Spleen (tissue), 11 donors: ENCODE measurements around the gene MAPK4. TPM values are rescaled to one million over a fixed set of nuclear protein-coding genes. Genes with fewer than 3 reads are reported as not detected.
A peak's percentile ranks its signal among the peaks of the same experiment; 100 is the strongest.
"Not testable (repeated sequence)": the region's sequence is repeated elsewhere in the genome, so short reads cannot be mapped to it uniquely, and the experiment has no call there.

ENCODE experiments used
- DNase-seq: peaks from one replicate; pipeline ENCODE4 v3.0.0-alpha.2; 2020
- H3K27ac ChIP-seq, 8 donors: fragments of 200-600 bp; sonication (generic) in 7 of 8; 1 replicate in 4 of 8; 2 replicates in 4 of 8; pipeline versions ENCODE4 v1.5.0 to v1.8.0; 2016 to 2021; ENCODE audit warnings: inconsistent platforms in 4 of 8, mild to moderate bottlenecking in 4 of 8, moderate library complexity in 1 of 8
- H3K27me3 ChIP-seq, 7 donors: fragments of 200-600 bp; sonication (generic) in 6 of 7; replicated peaks in 1 of 7; 1 replicate in 4 of 7; 2 replicates in 3 of 7; pipeline versions ENCODE4 v1.5.0 to v1.8.0; 2016 to 2021; ENCODE audit warnings: inconsistent platforms in 3 of 7, mild to moderate bottlenecking in 1 of 7
- H3K36me3 ChIP-seq, 6 donors: fragments of 200-600 bp; sonication (generic) in 5 of 6; 1 replicate in 4 of 6; 2 replicates in 2 of 6; pipeline versions ENCODE4 v1.5.0 to v1.8.0; 2016 to 2021; ENCODE audit warnings: inconsistent platforms in 2 of 6
- H3K4me1 ChIP-seq, 6 donors: fragments of 200-600 bp; sonication (generic) in 5 of 6; 1 replicate in 3 of 6; 2 replicates in 3 of 6; pipeline versions ENCODE4 v1.5.0 to v1.8.0; 2016 to 2021; ENCODE audit warnings: inconsistent platforms in 3 of 6
- H3K4me3 ChIP-seq, 8 donors: fragments of 200-600 bp; sonication (generic) in 7 of 8; 1 replicate in 4 of 8; 2 replicates in 4 of 8; pipeline versions ENCODE4 v1.5.0 to v1.8.0; 2016 to 2021; ENCODE audit warnings: inconsistent platforms in 4 of 8, mild to moderate bottlenecking in 4 of 8, moderate library complexity in 2 of 8
- H3K9me3 ChIP-seq, 8 donors: fragments of 200-600 bp; sonication (generic) in 7 of 8; 1 replicate in 4 of 8; 2 replicates in 4 of 8; pipeline versions ENCODE4 v1.5.0 to v1.8.0; 2016 to 2021; ENCODE audit warnings: inconsistent platforms in 4 of 8
- POLR2A ChIP-seq, 3 donors: fragments of 450-650 bp; IDR thresholded peaks; one replicate each; pipeline ENCODE4 v1.5.1; 2017; ENCODE audit warnings: antibody characterized with exemption in 3 of 3, mild to moderate bottlenecking in 1 of 3
- POLR2AphosphoS5 ChIP-seq, 3 donors: sonication (generic); formaldehyde crosslinking; IDR thresholded peaks; one replicate each; pipeline ENCODE4 v1.5.1; 2017; ENCODE audit warnings: antibody characterized with exemption in 3 of 3
- WGBS, 5 donors: extraction: QIAGEN DNeasy Blood & Tissue Kit in 3 of 5; methylation state at CpG; one replicate each; pipeline versions ENCODE4 v1.1.5 to v1.1.7; 2013 to 2018; 5-methylcytosine and 5-hydroxymethylcytosine counted together
- intact Hi-C: fragments of 100-400 bp; cut with DNase I; formaldehyde crosslinking; loops from one replicate; pipeline ENCODE4 v1.15.0; 2023; ENCODE audit warnings: low total_unique reads
- polyA plus RNA-seq, 3 donors: library from polyadenylated mRNA; stranded (reverse); fragments of 200-250 nt; gene quantifications; one replicate each; pipeline ENCODE4 v1.2.1, GENCODE V29; 2013
- total RNA-seq, 7 donors: library from RNA; depleted of rRNA in 3 of 7; stranded (reverse); fragments of >200 nt in 3 of 7; fragmentation: NEBNext Ultra II Directional in 4 of 7; extraction: Animal tissue kit (Norgen Biotek cat#: 25700) in 4 of 7; gene quantifications; one replicate each; pipeline versions ENCODE4 v1.1.0 to v1.2.1, GENCODE V29; 2016 to 2021
- TF ChIP-seq, protein P1 (sequence below), 11 experiments: fragments of 200-600 bp in 7 of 11; fragments of 450-650 bp in 4 of 11; sonication (generic) in 4 of 11; IDR thresholded peaks in 8 of 11; conservative IDR thresholded peaks in 3 of 11; 1 replicate in 7 of 11; 2 replicates in 4 of 11; pipeline versions ENCODE4 v1.4.0 to v1.8.0; 2016 to 2021; ENCODE audit warnings: antibody characterized with exemption in 11 of 11, inconsistent platforms in 4 of 11, mild to moderate bottlenecking in 1 of 11
- donor health status: healthy with polysubstance abuse.
- donor health status: DM: no; HTN: no; CAD: no; lungs with moderate emphysema.
- donor health status: DM: no; HTN: no; CAD: no.
- donor health status: Bipolar disorder and iron deficiency.
- donor health status: healthy.
- donor health status: DM: no; HTN: no; CAD: no.
- donor health status: DM: yes; HTN: yes; CAD: no.

The MAPK4 gene
- total and polyA plus RNA-seq, 10 donors: 0.02 to 0.29 (median 0.20) TPM; not detected in 4

DNA sequence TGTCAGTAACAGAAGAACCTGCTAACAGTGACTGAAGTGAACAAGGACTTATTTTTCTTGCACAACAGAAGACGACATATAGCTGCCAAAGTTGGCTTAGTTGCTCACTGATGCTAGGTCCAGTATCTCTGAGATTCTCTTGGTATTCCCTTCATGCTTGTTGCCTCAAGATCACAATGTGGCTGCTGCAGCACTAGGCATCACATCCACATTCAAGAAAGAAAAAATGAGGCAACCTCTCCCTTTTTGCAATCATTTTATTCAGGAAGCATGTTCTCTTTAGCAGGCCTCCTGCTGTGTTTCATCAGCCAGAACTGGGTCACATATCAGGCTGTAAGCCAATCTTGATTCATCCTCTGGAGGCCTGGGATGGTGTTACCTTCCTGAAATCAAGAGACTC is 11.7 kb upstream of the MAPK4 start:
- H3K27ac ChIP-seq: no peak overlapping the region
- H3K4me3 ChIP-seq: no peak overlapping the region
- H3K36me3 ChIP-seq: no peaks in the 10 kb centered on the region
- 76 to 92% (median 85%) methylated on average over 1 of the region's 1 CpG for WGBS, 5 donors
- no peak for DNase-seq
- peaks cover 0 to 33% (median 0%) of the 10 kb centered on the region in 7 donors for H3K27me3 ChIP-seq
- H3K9me3 ChIP-seq: peaks cover 0 to 9% (median 2%) of the 10 kb centered on the region in 8 donors
- intact Hi-C loops: no loop called here
- TF ChIP-seq, protein P1, sequence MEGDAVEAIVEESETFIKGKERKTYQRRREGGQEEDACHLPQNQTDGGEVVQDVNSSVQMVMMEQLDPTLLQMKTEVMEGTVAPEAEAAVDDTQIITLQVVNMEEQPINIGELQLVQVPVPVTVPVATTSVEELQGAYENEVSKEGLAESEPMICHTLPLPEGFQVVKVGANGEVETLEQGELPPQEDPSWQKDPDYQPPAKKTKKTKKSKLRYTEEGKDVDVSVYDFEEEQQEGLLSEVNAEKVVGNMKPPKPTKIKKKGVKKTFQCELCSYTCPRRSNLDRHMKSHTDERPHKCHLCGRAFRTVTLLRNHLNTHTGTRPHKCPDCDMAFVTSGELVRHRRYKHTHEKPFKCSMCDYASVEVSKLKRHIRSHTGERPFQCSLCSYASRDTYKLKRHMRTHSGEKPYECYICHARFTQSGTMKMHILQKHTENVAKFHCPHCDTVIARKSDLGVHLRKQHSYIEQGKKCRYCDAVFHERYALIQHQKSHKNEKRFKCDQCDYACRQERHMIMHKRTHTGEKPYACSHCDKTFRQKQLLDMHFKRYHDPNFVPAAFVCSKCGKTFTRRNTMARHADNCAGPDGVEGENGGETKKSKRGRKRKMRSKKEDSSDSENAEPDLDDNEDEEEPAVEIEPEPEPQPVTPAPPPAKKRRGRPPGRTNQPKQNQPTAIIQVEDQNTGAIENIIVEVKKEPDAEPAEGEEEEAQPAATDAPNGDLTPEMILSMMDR (IDR thresholded peaks at IDR 0.05 in 8 of 11, conservative IDR thresholded peaks at IDR 0.05 in 3 of 11): no peak
- no peak for TF ChIP-seq POLR2A (IDR thresholded peaks at IDR 0.05)
- TF ChIP-seq POLR2AphosphoS5 (IDR thresholded peaks at IDR 0.05): no peak
- no peaks in the 10 kb centered on the region for H3K4me1 ChIP-seq

GRCh38 chr18:50551651-50552050 is 8.2 kb upstream of the MAPK4 start:
- intact Hi-C loops, H3K4me1 ChIP-seq, DNase-seq, H3K36me3 ChIP-seq, H3K27ac ChIP-seq, H3K4me3 ChIP-seq: not testable (repeated sequence)
- WGBS, 5 donors: 7 to 31% (median 17%) methylated on average over 1 of the region's 1 CpG
- Histone ChIP-seq H3K27me3 (peaks cover 0 to 52% (median 0%) of the 10 kb centered on the region in 7 donors), H3K9me3 (peaks cover 0 to 30% (median 17%) of the 10 kb centered on the region in 8 donors)

- no peak for DNase-seq
- Histone ChIP-seq H3K4me3 (no peak overlapping the region), H3K27me3 (peaks cover 7 to 86% (median 34%) of the 10 kb centered on the region in 7 donors), H3K9me3 (peaks cover 0 to 23% (median 12%) of the 10 kb centered on the region in 8 donors), H3K27ac (no peak overlapping the region), H3K36me3 (no peaks in the 10 kb centered on the region), H3K4me1 (peaks cover 10 to 24% (median 18%) of the 10 kb centered on the region in 6 donors)
- 62 to 72% (median 68%) methylated on average over 10 of the region's 10 CpGs for WGBS, 5 donors
- no peak for TF ChIP-seq POLR2AphosphoS5 (IDR thresholded peaks at IDR 0.05)
- no peak for TF ChIP-seq POLR2A (IDR thresholded peaks at IDR 0.05)
- TF ChIP-seq, protein P1 (IDR thresholded peaks at IDR 0.05 in 8 of 11, conservative IDR thresholded peaks at IDR 0.05 in 3 of 11): no peak
- intact Hi-C loops: no loop called here
These were observed 1.7 kb upstream of the MAPK4 start for GRCh38 chr18:50558157-50558556.

DNA sequence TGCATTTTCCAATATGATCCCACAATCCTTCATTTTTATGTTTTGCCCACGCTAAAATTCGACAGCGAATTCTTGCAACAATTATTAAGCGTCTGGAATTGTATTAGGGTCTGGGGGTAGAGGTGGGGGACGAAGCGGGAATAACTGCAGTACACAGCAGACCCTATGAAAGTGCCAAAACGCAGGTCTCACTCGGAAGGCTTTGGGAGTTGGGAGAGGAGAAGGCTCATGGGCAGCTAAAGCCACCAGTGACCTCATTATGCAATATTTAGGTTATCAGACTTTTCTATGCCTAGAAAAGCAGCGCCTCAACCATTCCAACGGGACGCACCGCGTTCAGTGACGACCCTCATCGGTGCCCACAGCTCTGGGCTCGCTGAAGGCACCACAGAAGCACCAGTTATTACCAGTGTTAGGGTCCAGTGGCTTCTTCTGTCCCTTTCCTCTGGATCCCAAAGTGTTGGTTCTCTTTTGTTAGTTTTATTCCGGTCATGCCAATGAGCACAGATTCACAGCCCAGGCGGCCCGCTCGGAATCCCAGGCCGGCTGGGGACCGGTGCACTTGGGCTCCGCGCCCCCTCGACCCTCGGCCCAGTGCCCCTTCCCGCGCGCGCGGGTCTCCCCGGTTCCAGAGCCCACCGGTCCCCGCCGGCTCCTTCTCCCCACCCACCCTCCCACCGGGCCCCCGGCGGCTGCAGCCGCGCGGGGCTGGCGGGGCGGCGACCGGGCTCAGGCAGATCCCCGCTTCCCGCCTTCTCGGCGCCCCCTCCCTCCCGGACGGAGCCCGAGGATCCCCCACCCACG is 737 bp upstream of the MAPK4 start:
- TF ChIP-seq POLR2AphosphoS5 (IDR thresholded peaks at IDR 0.05) (no peak), POLR2A (IDR thresholded peaks at IDR 0.05) (no peak)
- TF ChIP-seq, protein P1 (IDR thresholded peaks at IDR 0.05 in 8 of 11, conservative IDR thresholded peaks at IDR 0.05 in 3 of 11): no peak
- Histone ChIP-seq H3K4me3 (peak overlapping the region; percentile 5 to 67 (median 37)), H3K36me3 (no peaks in the 10 kb centered on the region), H3K27me3 (peaks cover 7 to 87% (median 44%) of the 10 kb centered on the region in 7 donors), H3K9me3 (peaks cover 0 to 23% (median 12%) of the 10 kb centered on the region in 8 donors), H3K27ac (no peak overlapping the region), H3K4me1 (peaks cover 10 to 24% (median 18%) of the 10 kb centered on the region in 6 donors)
- DNase-seq: no peak
- 12 to 23% (median 17%) methylated on average over 37 to 53 of the region's 53 CpGs for WGBS, 5 donors
- intact Hi-C loops: no loop called here
